Measurements from ENCODE around the gene KRTAP1-3. TPM values are rescaled to one million over a fixed set of nuclear protein-coding genes. Genes with fewer than 3 reads are reported as not detected.

KRTAP1-3 gene
- total and polyA plus RNA-seq, 3 donors from 2014 or later, result not detected

Small RNA genes within 50 kb of the gene (small RNA-seq; reads per million reads assigned to genes)
- 0 reads per million in 2 donors for gene KRTAP3-4P

Other genes starting within 250 kb of the KRTAP1-3 start
Only the 30 nearest of the 37 such genes appear.
- under 1 TPM; 0.63 to 0.68 TPM for gene KRT12, start 167.7 kb downstream of the KRTAP1-3 start, total RNA-seq
- 0.26 TPM for gene KRT12, start 167.7 kb downstream of the KRTAP1-3 start, polyA plus RNA-seq (ENCODE audit: insufficient read depth, low read depth, low replicate concordance)
- not detected for gene KRT20, start 149.6 kb downstream of the KRTAP1-3 start, total RNA-seq
- not detected for gene KRT20, start 149.6 kb downstream of the KRTAP1-3 start, polyA plus RNA-seq (ENCODE audit: insufficient read depth, low read depth, low replicate concordance)
- 10 to 100 TPM; 14.0 to 17.3 TPM for gene KRT23, start 97.2 kb downstream of the KRTAP1-3 start, total RNA-seq
- gene KRT23, start 97.2 kb downstream of the KRTAP1-3 start, polyA plus RNA-seq (ENCODE audit: insufficient read depth, low read depth, low replicate concordance), result 52.2 TPM
- not detected for gene KRT39, start 67.9 kb downstream of the KRTAP1-3 start, total RNA-seq
- gene KRT39, start 67.9 kb downstream of the KRTAP1-3 start, polyA plus RNA-seq (ENCODE audit: insufficient read depth, low read depth, low replicate concordance), result not detected
- gene KRT40, start 50.5 kb downstream of the KRTAP1-3 start, total RNA-seq, result under 1 TPM in 1 of 2 donors, not detected in 1; 0.16 TPM
- gene KRT40, start 50.5 kb downstream of the KRTAP1-3 start, polyA plus RNA-seq (ENCODE audit: insufficient read depth, low read depth, low replicate concordance), result 0.45 TPM
- not detected for gene KRTAP3-3, start 40.7 kb downstream of the KRTAP1-3 start, total RNA-seq
- gene KRTAP3-3, start 40.7 kb downstream of the KRTAP1-3 start, polyA plus RNA-seq (ENCODE audit: insufficient read depth, low read depth, low replicate concordance), result not detected
- gene KRTAP3-2, start 35.0 kb downstream of the KRTAP1-3 start, total RNA-seq, result not detected
- not detected for gene KRTAP3-2, start 35.0 kb downstream of the KRTAP1-3 start, polyA plus RNA-seq (ENCODE audit: insufficient read depth, low read depth, low replicate concordance)
- not detected for gene KRTAP3-1, start 25.7 kb downstream of the KRTAP1-3 start, total RNA-seq
- not detected for gene KRTAP3-1, start 25.7 kb downstream of the KRTAP1-3 start, polyA plus RNA-seq (ENCODE audit: insufficient read depth, low read depth, low replicate concordance)
- not detected for gene KRTAP1-5, start 7.7 kb downstream of the KRTAP1-3 start, total RNA-seq
- not detected for gene KRTAP1-5, start 7.7 kb downstream of the KRTAP1-3 start, polyA plus RNA-seq (ENCODE audit: insufficient read depth, low read depth, low replicate concordance)
- gene KRTAP1-4, start 4.7 kb downstream of the KRTAP1-3 start, total RNA-seq, result not detected
- not detected for gene KRTAP1-4, start 4.7 kb downstream of the KRTAP1-3 start, polyA plus RNA-seq (ENCODE audit: insufficient read depth, low read depth, low replicate concordance)
- gene KRTAP1-1, start 6.6 kb upstream of the KRTAP1-3 start, total RNA-seq, result not detected
- not detected for gene KRTAP1-1, start 6.6 kb upstream of the KRTAP1-3 start, polyA plus RNA-seq (ENCODE audit: insufficient read depth, low read depth, low replicate concordance)
- not detected for gene KRTAP2-1, start 12.4 kb upstream of the KRTAP1-3 start, total RNA-seq
- gene KRTAP2-1, start 12.4 kb upstream of the KRTAP1-3 start, polyA plus RNA-seq (ENCODE audit: insufficient read depth, low read depth, low replicate concordance), result not detected
- not detected for gene KRTAP2-2, start 20.4 kb upstream of the KRTAP1-3 start, total RNA-seq
- not detected for gene KRTAP2-2, start 20.4 kb upstream of the KRTAP1-3 start, polyA plus RNA-seq (ENCODE audit: insufficient read depth, low read depth, low replicate concordance)
- gene KRTAP2-3, start 25.2 kb upstream of the KRTAP1-3 start, total RNA-seq, result not detected
- not detected for gene KRTAP2-3, start 25.2 kb upstream of the KRTAP1-3 start, polyA plus RNA-seq (ENCODE audit: insufficient read depth, low read depth, low replicate concordance)
- gene KRTAP2-4, start 31.0 kb upstream of the KRTAP1-3 start, total RNA-seq, result not detected
- not detected for gene KRTAP2-4, start 31.0 kb upstream of the KRTAP1-3 start, polyA plus RNA-seq (ENCODE audit: insufficient read depth, low read depth, low replicate concordance)
- gene KRTAP4-7, start 49.3 kb upstream of the KRTAP1-3 start, total RNA-seq, result not detected
- not detected for gene KRTAP4-7, start 49.3 kb upstream of the KRTAP1-3 start, polyA plus RNA-seq (ENCODE audit: insufficient read depth, low read depth, low replicate concordance)
- gene KRTAP4-8, start 63.3 kb upstream of the KRTAP1-3 start, total RNA-seq, result not detected
- gene KRTAP4-8, start 63.3 kb upstream of the KRTAP1-3 start, polyA plus RNA-seq (ENCODE audit: insufficient read depth, low read depth, low replicate concordance), result not detected
- not detected for gene KRTAP4-16, start 67.3 kb upstream of the KRTAP1-3 start, total RNA-seq
- gene KRTAP4-16, start 67.3 kb upstream of the KRTAP1-3 start, polyA plus RNA-seq (ENCODE audit: insufficient read depth, low read depth, low replicate concordance), result not detected
- not detected for gene KRTAP4-9, start 70.5 kb upstream of the KRTAP1-3 start, total RNA-seq
- not detected for gene KRTAP4-9, start 70.5 kb upstream of the KRTAP1-3 start, polyA plus RNA-seq (ENCODE audit: insufficient read depth, low read depth, low replicate concordance)
- gene KRTAP4-11, start 83.5 kb upstream of the KRTAP1-3 start, total RNA-seq, result not detected
- gene KRTAP4-11, start 83.5 kb upstream of the KRTAP1-3 start, polyA plus RNA-seq (ENCODE audit: insufficient read depth, low read depth, low replicate concordance), result not detected
- gene KRTAP4-12, start 89.3 kb upstream of the KRTAP1-3 start, total RNA-seq, result not detected
- gene KRTAP4-12, start 89.3 kb upstream of the KRTAP1-3 start, polyA plus RNA-seq (ENCODE audit: insufficient read depth, low read depth, low replicate concordance), result not detected
- gene KRTAP4-6, start 105.7 kb upstream of the KRTAP1-3 start, total RNA-seq, result not detected
- not detected for gene KRTAP4-6, start 105.7 kb upstream of the KRTAP1-3 start, polyA plus RNA-seq (ENCODE audit: insufficient read depth, low read depth, low replicate concordance)
- not detected for gene KRTAP4-5, start 115.0 kb upstream of the KRTAP1-3 start, total RNA-seq
- gene KRTAP4-5, start 115.0 kb upstream of the KRTAP1-3 start, polyA plus RNA-seq (ENCODE audit: insufficient read depth, low read depth, low replicate concordance), result not detected
- not detected for gene KRTAP4-4, start 125.9 kb upstream of the KRTAP1-3 start, total RNA-seq
- not detected for gene KRTAP4-4, start 125.9 kb upstream of the KRTAP1-3 start, polyA plus RNA-seq (ENCODE audit: insufficient read depth, low read depth, low replicate concordance)
- gene KRTAP4-3, start 133.3 kb upstream of the KRTAP1-3 start, total RNA-seq, result not detected
- gene KRTAP4-3, start 133.3 kb upstream of the KRTAP1-3 start, polyA plus RNA-seq (ENCODE audit: insufficient read depth, low read depth, low replicate concordance), result not detected
- not detected for gene KRTAP4-2, start 143.3 kb upstream of the KRTAP1-3 start, total RNA-seq
- not detected for gene KRTAP4-2, start 143.3 kb upstream of the KRTAP1-3 start, polyA plus RNA-seq (ENCODE audit: insufficient read depth, low read depth, low replicate concordance)
- not detected for gene KRTAP4-1, start 150.0 kb upstream of the KRTAP1-3 start, total RNA-seq
- gene KRTAP4-1, start 150.0 kb upstream of the KRTAP1-3 start, polyA plus RNA-seq (ENCODE audit: insufficient read depth, low read depth, low replicate concordance), result not detected
- not detected for gene KRTAP9-1, start 155.0 kb upstream of the KRTAP1-3 start, total RNA-seq
- gene KRTAP9-1, start 155.0 kb upstream of the KRTAP1-3 start, polyA plus RNA-seq (ENCODE audit: insufficient read depth, low read depth, low replicate concordance), result not detected
- gene KRTAP9-2, start 191.8 kb upstream of the KRTAP1-3 start, total RNA-seq, result not detected
- not detected for gene KRTAP9-2, start 191.8 kb upstream of the KRTAP1-3 start, polyA plus RNA-seq (ENCODE audit: insufficient read depth, low read depth, low replicate concordance)
- not detected for gene KRTAP9-3, start 197.6 kb upstream of the KRTAP1-3 start, total RNA-seq
- gene KRTAP9-3, start 197.6 kb upstream of the KRTAP1-3 start, polyA plus RNA-seq (ENCODE audit: insufficient read depth, low read depth, low replicate concordance), result not detected